ENCODE measurements around the gene GRWD1.

DNA sequence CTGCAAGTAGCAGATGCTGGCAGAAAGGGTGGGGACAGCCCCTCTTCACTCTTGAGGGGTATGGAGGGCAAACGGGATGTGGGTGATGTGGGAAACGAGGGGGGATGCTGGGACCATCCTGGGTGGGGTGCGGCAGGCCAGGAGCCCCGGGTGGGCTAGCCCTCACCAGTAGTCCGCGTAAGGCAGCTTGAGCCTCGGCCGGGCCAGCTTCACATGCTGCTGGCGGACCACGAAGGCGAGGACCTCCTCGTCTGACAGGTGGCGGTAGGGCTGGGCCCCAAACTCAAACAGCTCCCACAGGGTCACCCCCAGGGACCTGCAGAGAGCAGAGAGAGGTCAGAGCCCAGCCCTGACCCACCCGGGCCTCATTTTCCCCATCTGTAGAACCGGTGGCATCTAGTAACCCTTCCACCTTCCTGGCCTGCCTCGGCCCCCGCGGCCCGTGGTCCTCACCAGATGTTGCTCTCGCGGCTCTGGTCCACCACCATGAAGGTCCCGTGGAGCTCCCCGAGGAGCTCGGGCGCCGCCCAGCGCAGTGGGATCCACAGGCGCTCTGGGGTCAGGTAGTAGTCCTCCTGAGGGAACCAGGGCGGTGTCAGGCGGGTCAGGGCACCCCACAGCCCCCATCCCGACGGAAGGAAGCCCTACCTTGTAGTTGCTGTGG is 55.2 kb downstream of the GRWD1 start:
- TF ChIP-seq POLR2AphosphoS5 (IDR thresholded peaks at IDR 0.05) (no peak), CTCF (IDR thresholded peaks at IDR 0.05) (no peak), POLR2A (IDR thresholded peaks at IDR 0.05) (no peak)
